Fibroblast of pulmonary artery (primary cell): ENCODE results near the gene RASAL3.

ENCODE experiments used
- DNase-seq: peaks from one replicate; pipeline ENCODE4 v3.0.0-alpha.2; 2010; ENCODE audit warnings: low read depth
- H3K4me3 ChIP-seq: replicated peaks from 2 replicates; pipeline ENCODE4 v1.5.1; 2011; ENCODE audit warnings: low read depth, mild to moderate bottlenecking, control low read depth, low read length, moderate library complexity
- CTCF ChIP-seq: IDR thresholded peaks from 2 replicates; pipeline ENCODE4 v1.5.1; 2011; ENCODE audit warnings: mild to moderate bottlenecking, control low read depth, low read length, inconsistent platforms; ENCODE audit errors: missing control alignments

Gene RASAL3

GRCh38 chr19:15445227-15445605 is 19.1 kb downstream of the RASAL3 start:
- no peak for DNase-seq
- no peak overlapping the region for H3K4me3 ChIP-seq
- no peak for TF ChIP-seq CTCF

GRCh38 chr19:15444505-15445226 is 19.7 kb downstream of the RASAL3 start:
- no peak for DNase-seq
- no peak overlapping the region for H3K4me3 ChIP-seq
- TF ChIP-seq CTCF = no peak

GRCh38 chr19:15443838-15444237 is 20.5 kb downstream of the RASAL3 start:
- H3K4me3 ChIP-seq = no peak overlapping the region
- TF ChIP-seq CTCF = no peak
- DNase-seq = no peak

DNA sequence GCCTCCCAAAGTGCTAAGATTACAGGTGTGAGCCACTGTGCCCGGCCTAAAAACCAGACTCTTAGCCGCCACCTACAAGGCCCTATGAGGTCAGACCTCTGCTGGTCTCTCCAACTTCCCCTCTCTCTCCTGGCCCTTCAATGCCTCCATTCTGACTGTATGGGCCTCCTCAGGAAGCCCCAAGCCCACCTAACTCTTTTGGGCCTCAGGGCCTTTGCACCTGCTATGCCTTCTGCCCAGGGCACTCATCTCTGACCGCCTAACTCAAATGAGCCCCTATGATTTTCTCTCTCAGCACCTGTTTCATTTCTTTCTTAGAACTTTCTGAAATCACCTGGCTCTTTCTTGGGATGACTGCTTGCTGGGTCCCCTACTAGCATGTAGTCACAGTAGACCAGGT is 21.0 kb downstream of the RASAL3 start:
- TF ChIP-seq CTCF = no peak
- H3K4me3 ChIP-seq = no peak overlapping the region
- DNase-seq = no peak

GRCh38 chr19:15442142-15442920 is 22.0 kb downstream of the RASAL3 start:
- TF ChIP-seq CTCF = no peak
- DNase-seq = no peak
- H3K4me3 ChIP-seq = no peak overlapping the region

- no peak for DNase-seq
- H3K4me3 ChIP-seq = no peak overlapping the region
- TF ChIP-seq CTCF = no peak
Measured at GRCh38 chr19:15441317-15441716, 23.0 kb downstream of the RASAL3 start.
